Gastrocnemius medialis (tissue), 4 donors: ENCODE data around the gene TCF4.

Experiments used
- CTCF ChIP-seq, 5 experiments: fragments of 450-650 bp in 3 of 5; fragments of 200-600 bp in 2 of 5; sonication (generic) in 2 of 5; IDR thresholded peaks in 4 of 5; conservative IDR thresholded peaks in 1 of 5; 1 replicate in 4 of 5; 2 replicates in 1 of 5; pipeline ENCODE4 v1.5.1; 2016 to 2019; ENCODE audit warnings: antibody characterized with exemption in 5 of 5, mild to moderate bottlenecking in 3 of 5, moderate library complexity in 3 of 5
- POLR2A ChIP-seq, 2 donors: fragments of 450-650 bp; IDR thresholded peaks; one replicate each; pipeline ENCODE4 v1.6.1; 2017; ENCODE audit warnings: antibody characterized with exemption in 2 of 2, mild to moderate bottlenecking in 2 of 2, moderate library complexity in 2 of 2

- TF ChIP-seq POLR2A (IDR thresholded peaks at IDR 0.05) (no peak), CTCF (IDR thresholded peaks at IDR 0.05 in 4 of 5, conservative IDR thresholded peaks at IDR 0.05 in 1 of 5) (no peak)
Observed at GRCh38 chr18:55266981-55267380, 321.0 kb downstream of the TCF4 start.
